ENCODE results near the gene F13A1.

The F13A1 gene

GRCh38 chr6:6246544-6246943, 73.9 kb downstream of the F13A1 start:
- Histone ChIP-seq H3K27me3 (no peaks in the 10 kb centered on the region), H3K4me1 (ENCODE audit: control insufficient read depth in 1 of 2, insufficient read depth in 1 of 2, low read depth in 1 of 2, low read length in 1 of 2) (no peaks in the 10 kb centered on the region), H3K27ac (no peak overlapping the region), H3K4me3 (ENCODE audit: low read depth in 1 of 2, low read length in 1 of 2) (no peak overlapping the region), H3K36me3 (no peaks in the 10 kb centered on the region), H3K9me3 (no peaks in the 10 kb centered on the region)
- TF ChIP-seq CTCF (IDR thresholded peaks at IDR 0.05), result no peak

GRCh38 chr6:6244624-6245023, 75.8 kb downstream of the F13A1 start:
- no peaks in the 10 kb centered on the region for H3K27me3 ChIP-seq
- no peaks in the 10 kb centered on the region for H3K36me3 ChIP-seq
- no peak overlapping the region for H3K27ac ChIP-seq
- no peaks in the 10 kb centered on the region for H3K9me3 ChIP-seq
- no peak for TF ChIP-seq CTCF (IDR thresholded peaks at IDR 0.05)
- no peaks in the 10 kb centered on the region for H3K4me1 ChIP-seq (ENCODE audit: control insufficient read depth in 1 of 2, insufficient read depth in 1 of 2, low read depth in 1 of 2, low read length in 1 of 2)
- no peak overlapping the region for H3K4me3 ChIP-seq (ENCODE audit: low read depth in 1 of 2, low read length in 1 of 2)

- H3K36me3 ChIP-seq, result no peaks in the 10 kb centered on the region
- no peaks in the 10 kb centered on the region for H3K4me1 ChIP-seq (ENCODE audit: control insufficient read depth in 1 of 2, insufficient read depth in 1 of 2, low read depth in 1 of 2, low read length in 1 of 2)
- no peak overlapping the region for H3K27ac ChIP-seq
- TF ChIP-seq CTCF (IDR thresholded peaks at IDR 0.05), result no peak
- no peaks in the 10 kb centered on the region for H3K27me3 ChIP-seq
- H3K4me3 ChIP-seq (ENCODE audit: low read depth in 1 of 2, low read length in 1 of 2), result no peak overlapping the region
- no peaks in the 10 kb centered on the region for H3K9me3 ChIP-seq
Observed at GRCh38 chr6:6243846-6244245, 76.6 kb downstream of the F13A1 start.

GRCh38 chr6:6239598-6240581, 80.6 kb downstream of the F13A1 start:
- Histone ChIP-seq H3K27ac (no peak overlapping the region), H3K36me3 (no peaks in the 10 kb centered on the region), H3K9me3 (no peaks in the 10 kb centered on the region), H3K27me3 (no peaks in the 10 kb centered on the region), H3K4me3 (ENCODE audit: low read depth in 1 of 2, low read length in 1 of 2) (no peak overlapping the region), H3K4me1 (ENCODE audit: control insufficient read depth in 1 of 2, insufficient read depth in 1 of 2, low read depth in 1 of 2, low read length in 1 of 2) (no peaks in the 10 kb centered on the region)
- no peak for TF ChIP-seq CTCF (IDR thresholded peaks at IDR 0.05)

GRCh38 chr6:6236730-6237469, 83.6 kb downstream of the F13A1 start:
- H3K27me3 ChIP-seq, result no peaks in the 10 kb centered on the region
- no peaks in the 10 kb centered on the region for H3K9me3 ChIP-seq
- no peaks in the 10 kb centered on the region for H3K36me3 ChIP-seq
- no peaks in the 10 kb centered on the region for H3K4me1 ChIP-seq (ENCODE audit: control insufficient read depth in 1 of 2, insufficient read depth in 1 of 2, low read depth in 1 of 2, low read length in 1 of 2)
- TF ChIP-seq CTCF (IDR thresholded peaks at IDR 0.05), result no peak
- H3K27ac ChIP-seq, result no peak overlapping the region
- H3K4me3 ChIP-seq (ENCODE audit: low read depth in 1 of 2, low read length in 1 of 2), result no peak overlapping the region

All from neutrophil (primary cell).